Stimulated activated CD4-positive, alpha-beta T cell treated with anti-CD3 and anti-CD28 coated beads, Interleukin-1b, Interleukin-23, amount 100 ng/mL, for 24 hours (primary cell): ENCODE data around the gene OR51B2.

Source experiments
- DNase-seq, 4 experiments: peaks; one replicate each; pipeline ENCODE4 v3.0.0-alpha.2; 2020; ENCODE audit warnings: low read depth in 4 of 4, low spot score in 1 of 4

Gene OR51B2

GRCh38 chr11:5284637-5285036 is 39.5 kb downstream of the OR51B2 start:
- no peak for DNase-seq

GRCh38 chr11:5283882-5284281 is 40.2 kb downstream of the OR51B2 start:
- DNase-seq: no peak

- DNase-seq: no peak
These were observed 41.0 kb downstream of the OR51B2 start for GRCh38 chr11:5283086-5283485.

- DNase-seq: no peak
These were observed 41.5 kb downstream of the OR51B2 start for GRCh38 chr11:5282628-5283027.

- DNase-seq: no peak
These were observed 42.5 kb downstream of the OR51B2 start for GRCh38 chr11:5281596-5281995.

- DNase-seq: peak in 1 of 4 experiments; percentile 1
These were observed 43.5 kb downstream of the OR51B2 start for GRCh38 chr11:5280582-5281102.

GRCh38 chr11:5279471-5280090 is 44.5 kb downstream of the OR51B2 start:
- no peak for DNase-seq

GRCh38 chr11:5277807-5278382 is 46.2 kb downstream of the OR51B2 start:
- no peak for DNase-seq

GRCh38 chr11:5276697-5277096 is 47.4 kb downstream of the OR51B2 start:
- DNase-seq: no peak

- no peak for DNase-seq
These were observed 48.6 kb downstream of the OR51B2 start for GRCh38 chr11:5275369-5276110.

GRCh38 chr11:5274395-5274794 is 49.7 kb downstream of the OR51B2 start:
- DNase-seq: no peak
